ENCODE measurements around the gene ASB1.

ASB1 gene

DNA sequence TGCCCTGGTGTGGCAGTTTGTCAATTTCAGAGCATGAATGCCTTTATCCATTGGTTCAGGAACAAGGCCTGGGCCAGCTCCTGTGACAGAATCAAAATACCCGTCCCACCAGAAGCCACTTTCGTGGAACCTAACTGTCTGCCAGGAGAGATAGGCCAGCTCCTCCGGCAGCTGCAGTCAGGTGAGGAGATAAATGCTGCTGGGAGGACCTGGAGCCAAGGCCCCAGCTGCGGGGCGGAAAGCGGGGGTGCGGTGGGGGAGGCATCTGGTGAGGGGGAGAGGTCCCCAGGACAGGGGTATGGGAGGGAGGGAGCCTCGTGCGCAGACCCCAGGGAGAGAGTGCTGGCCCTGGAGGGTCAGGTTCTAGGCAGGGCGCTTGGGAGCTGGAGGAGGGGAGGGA is 4.4 kb upstream of the ASB1 start:
- H3K4me1 ChIP-seq (ENCODE audit: control insufficient read depth in 2 of 2, insufficient read depth in 1 of 2, low read depth in 1 of 2, low read length in 2 of 2): peaks cover 9 to 16% of the 10 kb centered on the region in 2 donors
- H3K9me3 ChIP-seq (replicated peaks in 1 of 2; ENCODE audit: control insufficient read depth in 2 of 2, insufficient read depth in 1 of 2, low read depth in 1 of 2, low read length in 2 of 2): no peaks in the 10 kb centered on the region
- H4K8ac ChIP-seq (ENCODE audit: low read depth, low read length): no peak overlapping the region
- H3K4me3 ChIP-seq (ENCODE audit: low read length in 2 of 2): no peak overlapping the region
- peaks cover 4% of the 10 kb centered on the region for H3K79me1 ChIP-seq (ENCODE audit: low read depth, low read length)
- no peak overlapping the region for H2BK120ac ChIP-seq (ENCODE audit: low read depth, low read length)
- DNase-seq (ENCODE audit: low spot score): no peak
- H2BK5ac ChIP-seq (ENCODE audit: low read length): no peak overlapping the region
- H3K9ac ChIP-seq (ENCODE audit: low read depth, low read length, poor library complexity): no peak overlapping the region
- no peak overlapping the region for H3K23ac ChIP-seq (ENCODE audit: low read depth, low read length, poor library complexity)
- no peak overlapping the region for H2BK15ac ChIP-seq (ENCODE audit: low read length)
- no peak overlapping the region for H3K18ac ChIP-seq (ENCODE audit: low read length)
- H3K14ac ChIP-seq (ENCODE audit: low read length): no peak overlapping the region
- no peaks in the 10 kb centered on the region for H3K27me3 ChIP-seq (ENCODE audit: control insufficient read depth in 3 of 3, insufficient read depth in 3 of 3, low read depth in 1 of 3, low read length in 3 of 3)
- no peak overlapping the region for H3K27ac ChIP-seq (replicated peaks; ENCODE audit: low read length)
- H3K4me2 ChIP-seq (ENCODE audit: insufficient read depth, low read length, poor library complexity, severe bottlenecking): no peak overlapping the region
- H2AK5ac ChIP-seq (ENCODE audit: low read depth, low read length): peak overlapping the region; percentile 53
- H3K36me3 ChIP-seq (replicated peaks in 1 of 2; ENCODE audit: control insufficient read depth in 2 of 2, insufficient read depth in 2 of 2, low read length in 2 of 2): no peaks in the 10 kb centered on the region
- no peak overlapping the region for H3K4ac ChIP-seq (ENCODE audit: low read length)
- WGBS, 2 donors (ENCODE audit: extremely low coverage in 2 of 2, insufficient read length in 2 of 2, insufficient replicate concordance in 1 of 2): no CpG with 5 or more reads among the region's 10 CpGs
- no peak overlapping the region for H2BK12ac ChIP-seq (ENCODE audit: low read length)
- no peak overlapping the region for H2AFZ ChIP-seq (ENCODE audit: low read length)
- H4K91ac ChIP-seq (ENCODE audit: low read depth, low read length, poor library complexity): no peak overlapping the region

DNA sequence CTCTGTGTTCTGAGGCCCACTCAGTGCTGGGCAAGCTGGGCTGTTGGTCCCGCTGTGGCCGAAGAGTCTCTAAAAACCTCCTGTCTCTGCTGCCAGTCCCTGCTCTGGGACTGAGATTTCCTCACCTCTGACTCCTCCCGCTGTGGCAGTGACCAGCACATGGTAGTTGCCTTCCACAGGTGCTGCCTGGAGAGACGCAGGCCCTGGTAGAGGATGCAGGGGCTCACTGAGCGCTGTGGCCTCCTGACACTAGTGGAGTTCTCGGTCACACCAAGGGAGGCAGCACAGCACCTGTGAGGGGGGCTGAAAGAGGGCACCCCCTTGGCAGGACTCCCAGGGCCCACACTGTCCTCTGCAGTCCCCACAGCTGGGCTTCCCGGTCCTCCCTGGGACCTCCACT is 3.8 kb upstream of the ASB1 start:
- no peaks in the 10 kb centered on the region for H3K9me3 ChIP-seq (replicated peaks in 1 of 2; ENCODE audit: control insufficient read depth in 2 of 2, insufficient read depth in 1 of 2, low read depth in 1 of 2, low read length in 2 of 2)
- H4K8ac ChIP-seq (ENCODE audit: low read depth, low read length): no peak overlapping the region
- no peak overlapping the region for H3K4ac ChIP-seq (ENCODE audit: low read length)
- peak overlapping the region; percentile 53 for H2AK5ac ChIP-seq (ENCODE audit: low read depth, low read length)
- peaks cover 7% of the 10 kb centered on the region for H3K79me1 ChIP-seq (ENCODE audit: low read depth, low read length)
- no peaks in the 10 kb centered on the region for H3K36me3 ChIP-seq (replicated peaks in 1 of 2; ENCODE audit: control insufficient read depth in 2 of 2, insufficient read depth in 2 of 2, low read length in 2 of 2)
- no peak overlapping the region for H3K9ac ChIP-seq (ENCODE audit: low read depth, low read length, poor library complexity)
- no peak overlapping the region for H3K4me3 ChIP-seq (ENCODE audit: low read length in 2 of 2)
- no peak overlapping the region for H3K4me2 ChIP-seq (ENCODE audit: insufficient read depth, low read length, poor library complexity, severe bottlenecking)
- no peak overlapping the region for H3K18ac ChIP-seq (ENCODE audit: low read length)
- H4K91ac ChIP-seq (ENCODE audit: low read depth, low read length, poor library complexity): no peak overlapping the region
- no peak overlapping the region for H3K14ac ChIP-seq (ENCODE audit: low read length)
- no peak overlapping the region for H2BK5ac ChIP-seq (ENCODE audit: low read length)
- H3K23ac ChIP-seq (ENCODE audit: low read depth, low read length, poor library complexity): no peak overlapping the region
- H2BK12ac ChIP-seq (ENCODE audit: low read length): no peak overlapping the region
- H3K4me1 ChIP-seq (ENCODE audit: control insufficient read depth in 2 of 2, insufficient read depth in 1 of 2, low read depth in 1 of 2, low read length in 2 of 2): peaks cover 11 to 17% of the 10 kb centered on the region in 2 donors
- no peaks in the 10 kb centered on the region for H3K27me3 ChIP-seq (ENCODE audit: control insufficient read depth in 3 of 3, insufficient read depth in 3 of 3, low read depth in 1 of 3, low read length in 3 of 3)
- no CpG with 5 or more reads among the region's 7 CpGs for WGBS, 2 donors (ENCODE audit: extremely low coverage in 2 of 2, insufficient read length in 2 of 2, insufficient replicate concordance in 1 of 2)
- H3K27ac ChIP-seq (replicated peaks; ENCODE audit: low read length): no peak overlapping the region
- H2AFZ ChIP-seq (ENCODE audit: low read length): no peak overlapping the region
- peak overlapping the region; percentile 82 for H2BK120ac ChIP-seq (ENCODE audit: low read depth, low read length)
- H2BK15ac ChIP-seq (ENCODE audit: low read length): no peak overlapping the region
- no peak for DNase-seq (ENCODE audit: low spot score)

DNA sequence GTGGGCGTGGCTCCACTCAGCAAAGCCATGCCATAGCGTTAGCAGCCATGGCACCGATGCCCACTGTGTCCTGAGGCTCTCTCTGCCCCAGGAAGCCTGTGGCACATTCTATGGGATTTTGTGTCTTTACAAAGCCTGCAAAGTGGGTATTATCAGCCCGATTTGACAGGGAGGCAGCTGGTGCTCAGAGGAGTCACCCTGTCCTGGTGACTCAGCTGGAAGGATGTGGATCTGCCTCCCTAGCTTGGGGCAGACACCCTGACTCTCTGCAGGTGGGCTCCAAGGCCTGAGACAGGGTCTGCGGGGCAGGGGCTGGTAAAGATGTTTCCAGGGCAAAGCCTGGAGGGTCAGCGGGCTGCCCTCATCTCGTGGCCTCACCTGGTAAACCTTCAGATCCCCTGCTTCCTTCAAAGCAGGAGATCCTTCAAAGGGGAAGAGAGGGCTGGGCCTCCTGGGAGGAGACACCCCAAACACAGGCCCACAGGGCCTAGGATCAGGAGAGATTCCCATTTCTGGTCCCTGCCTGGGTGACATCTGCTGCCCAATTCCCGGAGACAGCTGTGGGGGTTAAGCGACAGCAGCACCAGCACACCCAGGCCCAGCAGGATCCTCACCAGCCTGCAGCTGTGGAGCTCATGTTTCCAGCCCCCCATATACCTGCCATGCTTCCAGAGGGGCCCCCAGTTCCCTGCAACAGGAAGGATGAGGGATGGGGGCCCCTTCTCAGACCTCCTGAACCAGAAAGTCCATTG is 3.0 kb upstream of the ASB1 start:
- peaks cover 11% of the 10 kb centered on the region for H3K79me1 ChIP-seq (ENCODE audit: low read depth, low read length)
- H3K9me3 ChIP-seq (replicated peaks in 1 of 2; ENCODE audit: control insufficient read depth in 2 of 2, insufficient read depth in 1 of 2, low read depth in 1 of 2, low read length in 2 of 2): no peaks in the 10 kb centered on the region
- peak overlapping the region; percentile 8 for H3K23ac ChIP-seq (ENCODE audit: low read depth, low read length, poor library complexity)
- no peak overlapping the region for H2AK5ac ChIP-seq (ENCODE audit: low read depth, low read length)
- no peak overlapping the region for H2AFZ ChIP-seq (ENCODE audit: low read length)
- no peak overlapping the region for H3K4me2 ChIP-seq (ENCODE audit: insufficient read depth, low read length, poor library complexity, severe bottlenecking)
- peak overlapping the region; percentile 16 for H2BK15ac ChIP-seq (ENCODE audit: low read length)
- H3K18ac ChIP-seq (ENCODE audit: low read length): no peak overlapping the region
- H3K27me3 ChIP-seq (ENCODE audit: control insufficient read depth in 3 of 3, insufficient read depth in 3 of 3, low read depth in 1 of 3, low read length in 3 of 3): no peaks in the 10 kb centered on the region
- H2BK12ac ChIP-seq (ENCODE audit: low read length): no peak overlapping the region
- H3K36me3 ChIP-seq (replicated peaks in 1 of 2; ENCODE audit: control insufficient read depth in 2 of 2, insufficient read depth in 2 of 2, low read length in 2 of 2): no peaks in the 10 kb centered on the region
- DNase-seq (ENCODE audit: low spot score): no peak
- no peak overlapping the region for H3K14ac ChIP-seq (ENCODE audit: low read length)
- H3K4me1 ChIP-seq (ENCODE audit: control insufficient read depth in 2 of 2, insufficient read depth in 1 of 2, low read depth in 1 of 2, low read length in 2 of 2): peaks cover 13 to 19% of the 10 kb centered on the region in 2 donors
- no CpG with 5 or more reads among the region's 9 CpGs for WGBS, 2 donors (ENCODE audit: extremely low coverage in 2 of 2, insufficient read length in 2 of 2, insufficient replicate concordance in 1 of 2)
- no peak overlapping the region for H4K8ac ChIP-seq (ENCODE audit: low read depth, low read length)
- H4K91ac ChIP-seq (ENCODE audit: low read depth, low read length, poor library complexity): no peak overlapping the region
- H2BK120ac ChIP-seq (ENCODE audit: low read depth, low read length): no peak overlapping the region
- no peak overlapping the region for H3K4ac ChIP-seq (ENCODE audit: low read length)
- H2BK5ac ChIP-seq (ENCODE audit: low read length): no peak overlapping the region
- no peak overlapping the region for H3K4me3 ChIP-seq (ENCODE audit: low read length in 2 of 2)
- no peak overlapping the region for H3K27ac ChIP-seq (replicated peaks; ENCODE audit: low read length)
- H3K9ac ChIP-seq (ENCODE audit: low read depth, low read length, poor library complexity): peak overlapping the region; percentile 26

DNA sequence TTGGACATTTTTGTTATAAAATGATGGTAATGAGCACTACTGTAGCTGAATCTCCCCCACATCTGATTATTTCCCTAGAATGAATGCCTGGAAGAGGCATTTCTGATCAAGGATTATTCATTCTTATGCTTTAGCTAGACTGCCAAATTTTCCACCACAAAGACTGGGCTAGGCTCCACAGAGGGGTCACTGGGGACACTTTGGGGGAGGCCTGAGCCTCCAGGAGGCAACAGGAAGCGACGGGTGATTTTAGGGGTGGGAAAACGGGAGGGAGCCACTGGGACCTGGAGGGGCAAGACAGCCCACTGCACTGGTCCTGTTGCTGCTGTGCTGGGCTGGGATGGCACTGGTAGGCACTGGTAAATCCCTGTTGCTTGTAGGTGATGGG is 2.4 kb upstream of the ASB1 start:
- Histone ChIP-seq H3K14ac (ENCODE audit: low read length) (no peak overlapping the region), H3K27ac (replicated peaks; ENCODE audit: low read length) (no peak overlapping the region), H3K79me1 (ENCODE audit: low read depth, low read length) (peaks cover 11% of the 10 kb centered on the region), H3K27me3 (ENCODE audit: control insufficient read depth in 3 of 3, insufficient read depth in 3 of 3, low read depth in 1 of 3, low read length in 3 of 3) (no peaks in the 10 kb centered on the region), H3K4me3 (ENCODE audit: low read length in 2 of 2) (no peak overlapping the region), H3K4me2 (ENCODE audit: insufficient read depth, low read length, poor library complexity, severe bottlenecking) (no peak overlapping the region), H3K36me3 (replicated peaks in 1 of 2; ENCODE audit: control insufficient read depth in 2 of 2, insufficient read depth in 2 of 2, low read length in 2 of 2) (peaks cover 0 to 3% of the 10 kb centered on the region in 2 donors), H2BK12ac (ENCODE audit: low read length) (no peak overlapping the region), H2BK5ac (ENCODE audit: low read length) (no peak overlapping the region), H3K23ac (ENCODE audit: low read depth, low read length, poor library complexity) (no peak overlapping the region), H3K9me3 (replicated peaks in 1 of 2; ENCODE audit: control insufficient read depth in 2 of 2, insufficient read depth in 1 of 2, low read depth in 1 of 2, low read length in 2 of 2) (peaks cover 0 to 3% of the 10 kb centered on the region in 2 donors), H3K4me1 (ENCODE audit: control insufficient read depth in 2 of 2, insufficient read depth in 1 of 2, low read depth in 1 of 2, low read length in 2 of 2) (peaks cover 13 to 19% of the 10 kb centered on the region in 2 donors), H2BK15ac (ENCODE audit: low read length) (no peak overlapping the region), H2BK120ac (ENCODE audit: low read depth, low read length) (no peak overlapping the region), H2AK5ac (ENCODE audit: low read depth, low read length) (no peak overlapping the region), H3K18ac (ENCODE audit: low read length) (no peak overlapping the region), H3K4ac (ENCODE audit: low read length) (no peak overlapping the region), H2AFZ (ENCODE audit: low read length) (no peak overlapping the region), H4K91ac (ENCODE audit: low read depth, low read length, poor library complexity) (no peak overlapping the region), H4K8ac (ENCODE audit: low read depth, low read length) (no peak overlapping the region), H3K9ac (ENCODE audit: low read depth, low read length, poor library complexity) (no peak overlapping the region)
- no CpG with 5 or more reads among the region's 3 CpGs for WGBS, 2 donors (ENCODE audit: extremely low coverage in 2 of 2, insufficient read length in 2 of 2, insufficient replicate concordance in 1 of 2)
- DNase-seq (ENCODE audit: low spot score): no peak
